ENCODE measurements around the gene LMO1. TPM values are rescaled to one million over a fixed set of nuclear protein-coding genes. Genes with fewer than 3 reads are reported as not detected.

The LMO1 gene
- total RNA-seq, 1 experiment from 2014 or later, result 0.27 TPM

DNA sequence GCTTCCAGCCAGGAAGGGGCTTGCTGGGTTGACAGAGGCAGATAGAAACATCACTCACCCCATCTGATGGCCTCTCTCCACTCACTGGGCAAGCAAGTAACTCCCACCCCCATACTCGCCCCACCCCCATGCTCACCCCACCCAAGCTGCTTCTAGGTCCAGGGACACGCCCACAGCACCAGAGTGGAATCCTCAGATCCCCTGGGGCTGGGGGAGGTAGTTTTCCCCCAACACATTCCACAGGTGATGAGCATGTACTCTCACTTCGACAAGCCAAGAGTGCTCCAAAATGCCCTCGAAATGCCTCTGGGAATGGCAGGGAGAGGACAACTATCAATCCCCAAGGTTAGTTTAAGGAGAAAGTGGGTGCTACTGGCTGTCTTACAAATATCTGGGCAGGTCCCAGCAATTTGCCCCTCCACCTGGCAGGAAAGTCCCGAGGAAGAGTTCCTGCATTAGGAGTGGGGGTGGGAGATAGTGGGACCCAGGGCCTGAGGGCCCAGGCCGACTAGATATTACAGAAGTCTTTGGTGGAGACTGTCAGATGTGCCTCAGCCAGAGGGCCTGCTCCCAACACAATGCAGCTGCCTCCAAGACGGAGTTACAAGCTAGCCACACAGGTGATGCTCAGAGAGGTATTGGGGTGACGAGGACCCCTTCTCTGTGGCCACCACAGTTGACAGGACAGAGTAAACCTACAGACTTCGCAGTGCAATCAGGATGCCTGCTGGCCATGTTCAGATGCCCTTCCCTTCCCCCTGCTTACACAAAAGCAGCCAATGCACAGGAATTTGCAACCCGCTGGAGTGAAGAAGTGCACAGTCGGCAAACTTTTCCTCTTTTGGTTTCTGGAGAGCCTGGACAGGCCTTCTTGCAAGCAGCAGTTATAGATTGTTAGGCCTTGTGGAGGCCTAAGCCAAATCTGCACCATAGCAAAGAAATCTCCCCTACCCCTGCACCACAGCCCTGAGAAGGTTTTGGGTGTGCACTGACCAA, 2.9 kb upstream of the LMO1 start (continued):
- TF ChIP-seq, protein P1, sequence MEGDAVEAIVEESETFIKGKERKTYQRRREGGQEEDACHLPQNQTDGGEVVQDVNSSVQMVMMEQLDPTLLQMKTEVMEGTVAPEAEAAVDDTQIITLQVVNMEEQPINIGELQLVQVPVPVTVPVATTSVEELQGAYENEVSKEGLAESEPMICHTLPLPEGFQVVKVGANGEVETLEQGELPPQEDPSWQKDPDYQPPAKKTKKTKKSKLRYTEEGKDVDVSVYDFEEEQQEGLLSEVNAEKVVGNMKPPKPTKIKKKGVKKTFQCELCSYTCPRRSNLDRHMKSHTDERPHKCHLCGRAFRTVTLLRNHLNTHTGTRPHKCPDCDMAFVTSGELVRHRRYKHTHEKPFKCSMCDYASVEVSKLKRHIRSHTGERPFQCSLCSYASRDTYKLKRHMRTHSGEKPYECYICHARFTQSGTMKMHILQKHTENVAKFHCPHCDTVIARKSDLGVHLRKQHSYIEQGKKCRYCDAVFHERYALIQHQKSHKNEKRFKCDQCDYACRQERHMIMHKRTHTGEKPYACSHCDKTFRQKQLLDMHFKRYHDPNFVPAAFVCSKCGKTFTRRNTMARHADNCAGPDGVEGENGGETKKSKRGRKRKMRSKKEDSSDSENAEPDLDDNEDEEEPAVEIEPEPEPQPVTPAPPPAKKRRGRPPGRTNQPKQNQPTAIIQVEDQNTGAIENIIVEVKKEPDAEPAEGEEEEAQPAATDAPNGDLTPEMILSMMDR (IDR thresholded peaks at IDR 0.05 in 2 of 3, conservative IDR thresholded peaks at IDR 0.05 in 1 of 3; ENCODE audit: borderline replicate concordance in 1 of 3, insufficient read depth in 1 of 3, low read depth in 2 of 3, low read length in 2 of 3), result no peak
- no peak for TF ChIP-seq YY1 (IDR thresholded peaks at IDR 0.05; ENCODE audit: extremely low read depth, insufficient replicate concordance, low read depth, low read length)
- no peak for TF ChIP-seq ZNF274 (IDR thresholded peaks at IDR 0.05; ENCODE audit: low read depth, low read length)
- no peak for TF ChIP-seq JUND (IDR thresholded peaks at IDR 0.05)
- TF ChIP-seq FOSL1 (IDR thresholded peaks at IDR 0.05; ENCODE audit: low read depth), result no peak
- TF ChIP-seq ZFX (IDR thresholded peaks at IDR 0.05), result no peak

DNA sequence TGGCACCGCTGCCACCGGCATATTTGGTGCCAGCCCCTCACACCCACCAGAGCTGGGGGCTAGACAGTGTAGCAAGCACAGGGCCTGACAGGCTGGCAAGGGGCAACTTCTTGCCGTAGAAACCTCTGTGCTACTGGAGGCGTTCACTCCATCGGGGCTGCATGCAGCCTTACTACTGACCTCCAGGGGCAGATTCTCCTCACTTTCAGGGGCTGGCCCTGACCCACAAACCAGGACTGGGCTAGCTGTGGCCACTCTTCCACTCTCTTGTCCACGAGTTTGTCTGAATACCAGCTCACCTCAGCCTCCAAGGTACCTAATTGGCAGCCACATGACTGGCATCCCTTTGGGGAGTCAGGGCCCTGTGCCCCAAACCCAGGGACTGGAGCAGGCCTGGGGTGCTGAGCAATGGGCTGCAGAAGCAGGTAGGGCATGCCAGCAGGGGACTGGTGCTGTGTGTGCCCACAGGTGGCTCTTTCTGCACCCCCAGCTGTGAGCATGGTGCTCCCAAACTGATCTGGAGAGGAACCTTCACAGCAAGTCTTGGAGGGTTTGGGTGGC, 2.1 kb upstream of the LMO1 start:
- Histone ChIP-seq H3K79me2 (ENCODE audit: insufficient read depth, low read length) (no peaks in the 10 kb centered on the region), H3K4me1 (ENCODE audit: control insufficient read depth in 1 of 2, insufficient read depth in 2 of 2, low read length in 2 of 2) (peaks cover 5 to 8% of the 10 kb centered on the region in 2 experiments; a peak in 2 of 4 replicates), H3K36me3 (ENCODE audit: control insufficient read depth in 1 of 2, insufficient read depth in 2 of 2, low read length in 2 of 2) (no peaks in the 10 kb centered on the region), H2AFZ (ENCODE audit: low read depth, low read length, poor library complexity, severe bottlenecking) (no peak overlapping the region), H3K27me3 (ENCODE audit: insufficient read depth, low read length) (no peaks in the 10 kb centered on the region), H3K27ac (ENCODE audit: low read depth, low read length) (no peak overlapping the region), H3K9me3 (ENCODE audit: control insufficient read depth in 1 of 2, insufficient read depth in 1 of 2, low read depth in 1 of 2, low read length in 2 of 2) (no peaks in the 10 kb centered on the region), H3K9me2 (ENCODE audit: insufficient read depth) (no peaks in the 10 kb centered on the region), H3K4me3 (replicated peaks in 1 of 2; ENCODE audit: low read depth in 1 of 2, low read length in 2 of 2) (no peak overlapping the region), H3K9ac (ENCODE audit: low read length) (no peak overlapping the region), H3K4me2 (ENCODE audit: low read length) (no peak overlapping the region), H4K20me1 (ENCODE audit: insufficient read depth) (no peaks in the 10 kb centered on the region)
- intact Hi-C loops (cut with micrococcal nuclease), result loop anchor here (2.0 kb wide), 1 partner anchor 41 kb away; no protein-coding TSS in a partner anchor
- BruUV-seq (replicated peaks), result no TSS peak
- DNase-seq (ENCODE audit: low read depth, low spot score) (no peak), ATAC-seq (peak; percentile 51)
- CTCF ChIA-PET, result interaction anchor here (1.4 kb wide), 1 partner anchor 18 kb away, joined by 4 read pairs; no protein-coding TSS in a partner anchor
- RAD21 ChIA-PET (ENCODE audit: low non-redundant PET in 1 of 2, low total read pairs in 2 of 2, uncharacterized antibody in 2 of 2, unreplicated experiment in 2 of 2), result no interaction called here
- POLR2A ChIA-PET, result no interaction called here
- TF ChIP-seq SRF (IDR thresholded peaks at IDR 0.05; ENCODE audit: low read depth), result no peak
- TF ChIP-seq, protein P1 (IDR thresholded peaks at IDR 0.05 in 2 of 3, conservative IDR thresholded peaks at IDR 0.05 in 1 of 3; ENCODE audit: borderline replicate concordance in 1 of 3, insufficient read depth in 1 of 3, low read depth in 2 of 3, low read length in 2 of 3), result peak in 2 of 3 experiments; percentile 17 to 37; a peak in 3 of 6 replicates

Data from HCT116 (cell line).